OCI-LY7 (cell line): ENCODE measurements around the gene DNAI7. TPM values are rescaled to one million over a fixed set of nuclear protein-coding genes. Genes with fewer than 3 reads are reported as not detected.

Source experiments
- BruUV-seq: library from RNA; stranded (reverse); fragments of 400-500 nt; replicated peaks from 2 replicates; lab custom pipeline; 2021; lab: Mats Ljungman, UMichigan
- CTCF ChIA-PET: fragments of 300-600 bp; sonication (Branson Sonifier 250); formaldehyde crosslinking; loops from one replicate; lab custom pipeline; 2022; ENCODE audit warnings: antibody characterized with exemption; ENCODE audit not compliant: unreplicated experiment; lab: Charles Lee
- POLR2A ChIA-PET: fragments of 300-600 bp; sonication (Branson Sonifier 250); formaldehyde crosslinking; loops from one replicate; lab custom pipeline; 2022; ENCODE audit warnings: antibody characterized with exemption; lab: Charles Lee
- DNase-seq: peaks from one replicate; pipeline ENCODE4 v3.0.0-alpha.2; 2015; ENCODE audit warnings: low spot score
- H2AFZ ChIP-seq: fragments of 200-600 bp; sonication (generic), shearing (Covaris generic); 2 replicates; pipeline ENCODE4 v1.6.1; 2014; ENCODE audit warnings: mild to moderate bottlenecking, antibody characterized with exemption, low read length, moderate library complexity
- H3K27ac ChIP-seq: fragments of 200-600 bp; sonication (generic); 2 replicates; pipeline ENCODE4 v1.5.1; 2014; ENCODE audit warnings: mixed run types, low read depth, mild to moderate bottlenecking, moderate library complexity, low read length, inconsistent platforms; ENCODE audit not compliant: poor library complexity, severe bottlenecking
- H3K36me3 ChIP-seq: fragments of 200-600 bp; sonication (generic); 2 replicates; pipeline ENCODE4 v1.6.1; 2014; ENCODE audit warnings: mild to moderate bottlenecking, antibody characterized with exemption, low read length, moderate library complexity, mixed read lengths; ENCODE audit not compliant: insufficient read depth
- H3K4me1 ChIP-seq: fragments of 200-600 bp; sonication (generic); 2 replicates; pipeline ENCODE4 v1.5.1; 2014; ENCODE audit warnings: mild to moderate bottlenecking, low read length; ENCODE audit not compliant: insufficient read depth, poor library complexity, severe bottlenecking
- H3K4me2 ChIP-seq: fragments of 200-600 bp; sonication (generic); 2 replicates; pipeline ENCODE4 v1.6.1; 2014; ENCODE audit warnings: mild to moderate bottlenecking, low read length
- H3K4me3 ChIP-seq: fragments of 200-600 bp; sonication (generic); 2 replicates; pipeline ENCODE4 v1.5.1; 2014; ENCODE audit warnings: mild to moderate bottlenecking, low read depth, low read length; ENCODE audit not compliant: poor library complexity, severe bottlenecking
- H3K79me2 ChIP-seq: fragments of 200-600 bp; sonication (generic); 2 replicates; pipeline ENCODE4 v1.6.1; 2016; ENCODE audit warnings: low read depth, mild to moderate bottlenecking, low read length, moderate library complexity, mixed read lengths; ENCODE audit not compliant: insufficient read depth
- H3K9me2 ChIP-seq: fragments of 200-600 bp; sonication (generic); 2 replicates; pipeline ENCODE4 v1.6.1; 2016; ENCODE audit warnings: mild to moderate bottlenecking, low read length, mixed read lengths; ENCODE audit not compliant: insufficient read depth
- H3K9me3 ChIP-seq: fragments of 200-600 bp; sonication (generic); 2 replicates; pipeline ENCODE4 v1.6.1; 2014; ENCODE audit warnings: mild to moderate bottlenecking, mixed run types, low read length, mixed read lengths
- H4K20me1 ChIP-seq: fragments of 200-600 bp; sonication (generic); 2 replicates; pipeline ENCODE4 v1.6.1; 2014; ENCODE audit warnings: mild to moderate bottlenecking, antibody characterized with exemption, low read length, moderate library complexity, mixed read lengths; ENCODE audit not compliant: insufficient read depth
- CTCF ChIP-seq: fragments of 200-600 bp; sonication (generic); conservative IDR thresholded peaks from 2 replicates; pipeline ENCODE4 v1.5.1; 2014; ENCODE audit warnings: mild to moderate bottlenecking, antibody characterized with exemption, low read length, moderate library complexity, mixed read lengths
- EZH2phosphoT487 ChIP-seq: fragments of 200-600 bp; sonication (generic); IDR thresholded peaks from 2 replicates; pipeline ENCODE4 v1.6.1; 2018; ENCODE audit warnings: low read depth, borderline replicate concordance, mild to moderate bottlenecking, mixed run types, antibody characterized with exemption, low read length, moderate library complexity, mixed read lengths
- intact Hi-C: fragments of 100-400 bp; cut with micrococcal nuclease; formaldehyde crosslinking; loops from one replicate; pipeline ENCODE4 v1.10.0; 2022; ENCODE audit not compliant: unreplicated experiment
- total RNA-seq, 2 experiments: library from RNA; depleted of rRNA in 1 of 2; stranded (reverse); fragments of >200 nt in 1 of 2; shearing (Covaris generic) in 1 of 2; gene quantifications; 2 replicates each; pipeline ENCODE4 v1.2.3, GENCODE V29; 2014 to 2022

DNAI7 gene
- total RNA-seq, 2 experiments from 2014 or later = not detected

- CTCF ChIA-PET = no interaction called here
- intact Hi-C loops = loop anchor here (5.0 kb wide), 1 partner anchor 37 kb away; no protein-coding TSS in a partner anchor
- POLR2A ChIA-PET = interaction anchor here (0.6 to 1.5 kb wide), 3 partner anchors 9 to 964 kb away, joined by 3 to 5 read pairs (median 4); no protein-coding TSS in a partner anchor
These were observed 96.0 kb downstream of the DNAI7 start for GRCh38 chr12:25099010-25099409.

GRCh38 chr12:25089738-25090137 is 105.2 kb downstream of the DNAI7 start:
- peaks cover 11% of the 10 kb centered on the region; the same call in 1 of the 2 replicates for H3K9me3 ChIP-seq
- H3K4me2 ChIP-seq = no peak overlapping the region
- H4K20me1 ChIP-seq = no peaks in the 10 kb centered on the region
- H3K4me1 ChIP-seq = peaks cover 19% of the 10 kb centered on the region
- peaks cover 98% of the 10 kb centered on the region for H3K36me3 ChIP-seq
- no TSS peak for BruUV-seq
- TF ChIP-seq EZH2phosphoT487 (no peak), CTCF (no peak)
- intact Hi-C loops = no loop called here
- H3K4me3 ChIP-seq = no peak overlapping the region
- CTCF ChIA-PET = no interaction called here
- DNase-seq = no peak
- POLR2A ChIA-PET = interaction anchor here (0.7 to 1.8 kb wide), 4 partner anchors 9 to 18 kb away, joined by 3 to 5 read pairs (median 4); no protein-coding TSS in a partner anchor
- H3K9me2 ChIP-seq = no peaks in the 10 kb centered on the region
- no peak overlapping the region for H2AFZ ChIP-seq
- peak overlapping the region; percentile 13 for H3K27ac ChIP-seq
- H3K79me2 ChIP-seq = peaks cover 47% of the 10 kb centered on the region; the same call in 1 of the 2 replicates

More at GRCh38 chr12:25099010-25099409, 96.0 kb downstream of the DNAI7 start:
- Histone ChIP-seq H3K4me3 (no peak overlapping the region), H2AFZ (no peak overlapping the region), H3K27ac (no peak overlapping the region), H3K36me3 (peaks cover 100% of the 10 kb centered on the region), H3K4me2 (no peak overlapping the region), H3K9me2 (no peaks in the 10 kb centered on the region), H3K4me1 (no peaks in the 10 kb centered on the region), H3K9me3 (peaks cover 7% of the 10 kb centered on the region; the same call in 1 of the 2 replicates), H3K79me2 (peaks cover 46% of the 10 kb centered on the region; the same call in 1 of the 2 replicates), H4K20me1 (0 out of 2 replicates have a peak, but pooled peaks cover 8% of the 10 kb centered on the region)
- no TSS peak for BruUV-seq
- no peak for DNase-seq
- TF ChIP-seq CTCF (no peak), EZH2phosphoT487 (no peak)

- Histone ChIP-seq H3K36me3 (peaks cover 98% of the 10 kb centered on the region), H3K4me2 (no peak overlapping the region), H3K4me3 (no peak overlapping the region), H3K9me3 (no peaks in the 10 kb centered on the region), H3K79me2 (peaks cover 42% of the 10 kb centered on the region; the same call in 1 of the 2 replicates), H2AFZ (no peak overlapping the region), H3K4me1 (peaks cover 19% of the 10 kb centered on the region), H4K20me1 (peaks cover 4% of the 10 kb centered on the region; the same call in 1 of the 2 replicates), H3K27ac (no peak overlapping the region), H3K9me2 (no peaks in the 10 kb centered on the region)
- CTCF ChIA-PET = no interaction called here
- intact Hi-C loops = no loop called here
- DNase-seq = no peak
- BruUV-seq = no TSS peak
- TF ChIP-seq EZH2phosphoT487 (no peak), CTCF (no peak)
- POLR2A ChIA-PET = interaction anchor here (0.6 to 0.7 kb wide), 2 partner anchors 23 to 91 kb away, joined by 4 to 6 read pairs; no protein-coding TSS in a partner anchor
These were observed 107.4 kb downstream of the DNAI7 start for GRCh38 chr12:25087596-25087995.
